Left cardiac atrium (tissue), 4 donors: Measurements from ENCODE around the gene CDS2. TPM values are rescaled to one million over a fixed set of nuclear protein-coding genes. Genes with fewer than 3 reads are reported as not detected.

Source experiments
- ATAC-seq, 2 donors: fragments of 200-7000 bp; cut with Tn5 transposase; one replicate each; pipeline ENCODE4 v1.9.1; 2020; ENCODE audit warnings: mild to moderate bottlenecking in 2 of 2, moderate library complexity in 2 of 2
- DNase-seq: peaks from one replicate; pipeline ENCODE4 v3.0.0-alpha.2; 2020
- intact Hi-C, 2 donors: fragments of 100-400 bp; cut with DNase I; formaldehyde crosslinking; loops; one replicate each; pipeline versions ENCODE4 v1.14.1 to v1.15.1; 2022 to 2023
- total RNA-seq, 2 donors: library from RNA; stranded (reverse); fragmentation: NEBNext Ultra II Directional; extraction: Animal tissue kit (Norgen Biotek cat#: 25700); gene quantifications; one replicate each; pipeline ENCODE4 v1.2.1, GENCODE V29; 2021
- donor health status: DM: no; HTN: yes; CAD: no.
- donor health status: DM: no; HTN: yes; CAD: no; lungs with severe emphysema.
- donor health status: DM: yes; HTN: yes; CAD: no.
- donor health status: Dilated cardiomyopathy.

Gene CDS2
- total RNA-seq, 2 donors from 2014 or later, result 57.7 to 77.7 TPM

DNA sequence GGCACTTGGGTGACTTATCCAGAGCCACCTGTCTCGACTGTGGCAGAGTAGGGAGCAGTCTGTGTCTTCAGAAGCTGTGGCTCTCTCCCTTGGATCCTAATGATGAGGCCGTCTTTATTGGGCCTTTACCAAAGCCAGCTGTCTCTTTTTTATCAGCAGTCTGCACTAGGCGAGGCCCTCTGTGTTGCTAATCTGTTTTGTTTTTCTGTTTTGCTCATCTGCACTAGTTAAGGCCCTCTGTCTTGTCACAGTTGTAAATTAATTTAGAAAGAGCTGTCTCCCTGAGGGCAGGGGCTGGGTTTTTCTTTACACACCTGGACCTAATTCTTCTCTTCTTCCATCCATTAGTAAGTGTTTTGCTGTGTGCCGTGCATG is 45.0 kb downstream of the CDS2 start:
- intact Hi-C loops, result no loop called here
- DNase-seq (no peak), ATAC-seq (no peak)

- intact Hi-C loops, result no loop called here
- ATAC-seq (no peak), DNase-seq (no peak)
These were observed 45.4 kb downstream of the CDS2 start for GRCh38 chr20:5172167-5172601.

GRCh38 chr20:5172903-5173463 is 46.2 kb downstream of the CDS2 start:
- no peak for DNase-seq
- no peak for ATAC-seq
- intact Hi-C loops, result no loop called here

GRCh38 chr20:5173751-5174150 is 46.9 kb downstream of the CDS2 start:
- DNase-seq, result no peak
- intact Hi-C loops, result no loop called here
- ATAC-seq, result no peak

DNA sequence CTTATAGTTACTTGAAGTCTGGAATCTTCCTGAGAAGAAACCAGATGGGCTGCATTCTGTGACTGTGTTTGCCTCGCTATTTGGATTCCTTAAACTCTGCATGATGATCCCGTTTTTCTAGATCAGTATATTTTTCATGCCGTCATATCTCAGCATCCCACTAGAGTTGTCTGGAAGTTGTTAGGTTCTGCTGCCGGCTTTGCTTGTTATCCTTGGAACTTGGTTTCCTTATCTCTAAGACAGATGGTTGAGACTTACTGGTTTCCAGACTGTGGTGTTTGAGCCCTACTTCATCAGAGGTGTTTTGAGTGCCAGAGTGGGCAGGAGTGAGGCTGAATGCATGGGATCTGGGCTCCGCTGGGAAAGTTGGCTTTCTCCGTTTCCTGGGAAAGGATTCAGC is 50.3 kb downstream of the CDS2 start:
- no peak for ATAC-seq
- intact Hi-C loops, result loop anchor here in 1 of 2 donors (5.0 kb wide), 1 partner anchor 50 kb away; the partner anchor contains the start of gene CDS2
- no peak for DNase-seq

DNA sequence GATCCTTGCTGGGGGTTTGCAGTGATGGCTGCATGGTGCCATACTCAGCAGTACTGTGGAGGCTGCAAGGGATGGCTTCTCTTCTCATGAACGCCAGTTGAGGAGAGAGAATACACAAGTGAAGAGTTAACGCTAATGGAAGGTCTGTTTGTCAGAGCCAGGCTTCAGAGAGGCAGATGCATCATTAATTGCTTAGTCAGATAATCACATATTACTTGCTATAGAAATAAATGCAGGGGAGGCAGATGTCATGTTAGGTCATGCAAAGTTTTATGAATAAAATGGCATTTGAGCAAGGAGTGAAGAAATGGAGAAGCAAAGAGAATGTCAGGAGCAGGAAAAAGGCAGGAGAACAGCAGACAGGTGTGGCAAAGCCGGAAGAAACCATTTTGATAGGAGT is 51.2 kb downstream of the CDS2 start:
- DNase-seq (no peak), ATAC-seq (no peak)
- intact Hi-C loops, result loop anchor here in 1 of 2 donors (5.0 kb wide), 1 partner anchor 51 kb away; the partner anchor contains the start of gene CDS2

GRCh38 chr20:5180421-5180820 is 53.6 kb downstream of the CDS2 start:
- ATAC-seq (no peak), DNase-seq (no peak)
- intact Hi-C loops, result no loop called here

- ATAC-seq (no peak), DNase-seq (no peak)
- intact Hi-C loops, result no loop called here
These were observed 54.1 kb downstream of the CDS2 start for GRCh38 chr20:5180933-5181332.

- no peak for ATAC-seq
- no peak for DNase-seq
- intact Hi-C loops, result no loop called here
These were observed 54.7 kb downstream of the CDS2 start for GRCh38 chr20:5181492-5181891.

- ATAC-seq (peak; percentile 32 to 76), DNase-seq (no peak)
- intact Hi-C loops, result no loop called here
These were observed 55.1 kb downstream of the CDS2 start for GRCh38 chr20:5181958-5182357.

GRCh38 chr20:5182615-5183254 is 55.9 kb downstream of the CDS2 start:
- DNase-seq (no peak), ATAC-seq (no peak)
- intact Hi-C loops, result no loop called here

GRCh38 chr20:5183731-5184474 is 57.1 kb downstream of the CDS2 start:
- ATAC-seq, result no peak
- intact Hi-C loops, result no loop called here
- DNase-seq, result no peak

- ATAC-seq (no peak), DNase-seq (no peak)
- intact Hi-C loops, result no loop called here
These were observed 57.9 kb downstream of the CDS2 start for GRCh38 chr20:5184684-5185083.

GRCh38 chr20:5187122-5187521 is 60.3 kb downstream of the CDS2 start:
- intact Hi-C loops, result no loop called here
- ATAC-seq, result no peak

GRCh38 chr20:5188736-5189135 is 61.9 kb downstream of the CDS2 start:
- intact Hi-C loops, result no loop called here
- DNase-seq, result no peak

More at GRCh38 chr20:5187122-5187521, 60.3 kb downstream of the CDS2 start:
- DNase-seq, result no peak

GRCh38 chr20:5189917-5190316 is 63.1 kb downstream of the CDS2 start:
- intact Hi-C loops, result loop anchor here in 1 of 2 donors (5.0 kb wide), 1 partner anchor 63 kb away; the partner anchor contains the start of gene CDS2

More at GRCh38 chr20:5188736-5189135, 61.9 kb downstream of the CDS2 start:
- ATAC-seq, result no peak

DNA sequence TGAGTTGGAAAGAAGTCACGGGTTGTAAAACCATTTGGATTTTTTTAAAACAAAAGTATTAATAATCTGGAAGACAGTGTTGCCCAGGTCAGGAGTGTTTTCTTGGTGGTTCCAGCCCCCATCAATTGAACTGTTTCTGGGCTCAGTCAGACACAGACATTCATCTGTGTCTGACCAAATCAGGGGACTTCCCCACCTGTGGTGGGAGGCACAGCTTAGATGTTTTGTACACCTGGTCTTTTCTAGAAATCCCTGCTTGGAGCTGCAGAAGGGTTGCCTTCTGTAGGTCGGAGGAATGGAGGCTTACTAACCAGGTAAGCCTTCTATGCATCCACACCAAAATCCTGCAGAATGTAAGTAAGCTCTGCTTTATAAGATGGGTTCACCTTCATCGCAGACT is 63.6 kb downstream of the CDS2 start:
- intact Hi-C loops, result loop anchor here in 1 of 2 donors (5.0 kb wide), 1 partner anchor 63 kb away; the partner anchor contains the start of gene CDS2
- no peak for DNase-seq
- ATAC-seq, result no peak

More at GRCh38 chr20:5189917-5190316, 63.1 kb downstream of the CDS2 start:
- DNase-seq, result no peak
- no peak for ATAC-seq

DNA sequence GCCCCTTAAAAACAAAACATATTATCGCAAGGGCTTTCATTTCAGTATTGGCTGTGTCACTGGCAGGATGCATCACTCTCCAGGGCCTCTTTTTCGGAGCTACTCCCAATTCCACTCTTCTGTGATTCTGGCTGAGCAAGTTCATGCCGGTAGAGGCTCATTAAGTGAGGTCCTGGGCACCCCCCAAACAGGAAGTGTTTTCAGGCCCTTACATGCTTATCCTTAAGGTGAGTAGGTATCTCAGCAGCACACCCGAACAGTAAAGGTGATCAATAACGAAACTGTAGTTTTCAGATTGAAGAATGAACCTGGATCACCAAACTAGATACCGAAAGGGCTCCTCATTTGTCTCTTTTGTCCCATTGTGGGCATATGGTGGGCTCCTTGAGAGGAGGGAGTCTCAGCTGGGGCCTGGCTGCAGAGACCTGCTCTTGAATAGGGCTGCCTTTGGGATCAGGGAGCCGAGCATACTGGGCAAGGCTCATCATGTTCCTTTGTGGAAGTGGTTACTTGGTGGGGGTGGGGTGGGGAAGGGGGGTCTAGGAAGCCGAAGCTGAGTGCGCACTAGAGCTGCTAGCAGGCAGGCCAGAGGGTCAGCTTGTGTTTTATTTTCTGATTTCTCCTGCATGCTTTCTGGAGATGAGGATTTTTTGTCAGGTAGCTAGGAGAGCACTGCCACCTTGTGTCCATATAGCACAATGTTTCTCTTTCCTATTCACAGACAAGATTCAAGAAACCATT is 65.2 kb downstream of the CDS2 start:
- ATAC-seq, result peak; percentile 66 to 87
- intact Hi-C loops, result loop anchor here (1.0 to 5.0 kb wide), 2 partner anchors 65 to 66 kb away; partner anchors contain the start of gene CDS2 (in 1 of the 2)
- DNase-seq, result no peak
